ENCODE measurements around the gene SYT3. TPM values are rescaled to one million over a fixed set of nuclear protein-coding genes. Genes with fewer than 3 reads are reported as not detected.

The SYT3 gene
- total and polyA plus RNA-seq, 2 of the 8 experiments (the other 6 are each of a cell fraction or from before 2014, with no cell fraction given): 6.7 to 17.3 TPM

- H2BK120ac ChIP-seq (replicated peaks; ENCODE audit: low read depth, low read length): no peak overlapping the region
- no peak overlapping the region for H3K14ac ChIP-seq (ENCODE audit: insufficient read length)
- H3K4me1 ChIP-seq (replicated peaks in 1 of 4; ENCODE audit: control insufficient read depth in 3 of 4, insufficient read depth in 4 of 4, low read length in 3 of 4): peaks cover 0 to 8% (median 2%) of the 10 kb centered on the region in 4 experiments; a peak in 4 of 7 replicates
- 84% methylated on average over 13 of the region's 13 CpGs; no CpG with 5 or more reads in 1 of the 2 experiments for WGBS, 2 experiments (ENCODE audit: extremely low coverage in 1 of 2, insufficient coverage in 1 of 2, insufficient read length in 1 of 2, insufficient replicate concordance in 2 of 2, low coverage in 1 of 2, low lambda C conversion rate in 2 of 2, missing lambda C conversion rate in 1 of 2)
- H3K23ac ChIP-seq (ENCODE audit: insufficient read length): no peak overlapping the region
- ChIA-PET CTCF (ENCODE audit: partially characterized antibody) (interaction anchor here (0.6 to 4.7 kb wide), 4 partner anchors 9 to 64 kb away, joined by 3 to 37 read pairs (median 3); no protein-coding TSS in a partner anchor), POLR2A (ENCODE audit: partially characterized antibody) (interaction anchor here (1.0 kb wide), 2 partner anchors 7 to 20 kb away, joined by 3 read pairs; no protein-coding TSS in a partner anchor)
- FAIRE-seq (no peak), DNase-seq (ENCODE audit: low read depth in 1 of 2, low spot score in 2 of 2) (no peak)
- TF ChIP-seq HDAC6 (IDR thresholded peaks at IDR 0.05; ENCODE audit: low read depth, low read length): no peak
- no peak for TF ChIP-seq SP4 (IDR thresholded peaks at IDR 0.05; ENCODE audit: low read length)
- TF ChIP-seq KDM4A (IDR thresholded peaks at IDR 0.05; ENCODE audit: low read depth, low read length, severe bottlenecking): no peak
- no peak for TF ChIP-seq CTCF (IDR thresholded peaks at IDR 0.05; ENCODE audit: control extremely low read depth in 1 of 3, insufficient read depth in 1 of 3, low read depth in 1 of 3, low read length in 3 of 3)
- H2BK15ac ChIP-seq (ENCODE audit: low read length): no peak overlapping the region
- no peak overlapping the region for H3K4me2 ChIP-seq (ENCODE audit: insufficient read depth in 1 of 2, low read depth in 2 of 2, low read length in 2 of 2)
- H3K36me3 ChIP-seq (ENCODE audit: control insufficient read depth in 2 of 4, insufficient read depth in 4 of 4, low read length in 3 of 4): no peaks in the 10 kb centered on the region
- no peak overlapping the region for H2AFZ ChIP-seq (ENCODE audit: low read length)
- no peak overlapping the region for H3K27ac ChIP-seq (ENCODE audit: low read depth, low read length)
- H3K18ac ChIP-seq (ENCODE audit: extremely low read depth, low read length): no peak overlapping the region
- H4K8ac ChIP-seq (ENCODE audit: extremely low read depth, insufficient read depth, low read length): no peak overlapping the region
- no peak overlapping the region for H2AK5ac ChIP-seq (ENCODE audit: low read depth, low read length)
- no peak overlapping the region for H4K91ac ChIP-seq (replicated peaks; ENCODE audit: insufficient read length, low read length)
- H3K56ac ChIP-seq (replicated peaks; ENCODE audit: insufficient read length, low read depth, low read length): no peak overlapping the region
- H3K4ac ChIP-seq (replicated peaks; ENCODE audit: insufficient read length, low read depth, low read length): no peak overlapping the region
- no peak overlapping the region for H2BK5ac ChIP-seq (ENCODE audit: low read depth, low read length)
- H3K79me2 ChIP-seq (ENCODE audit: control insufficient read depth in 1 of 2, insufficient read depth in 2 of 2, low read length in 2 of 2): no peaks in the 10 kb centered on the region
- no peak overlapping the region for H2BK12ac ChIP-seq (ENCODE audit: low read depth, low read length)
- H3K27me3 ChIP-seq (replicated peaks in 1 of 4; ENCODE audit: control insufficient read depth in 3 of 4, extremely low read depth in 1 of 4, insufficient read depth in 3 of 4, low read length in 3 of 4): peaks cover 0 to 12% (median 6%) of the 10 kb centered on the region in 4 experiments; a peak in 3 of 7 replicates
- H3K4me3 ChIP-seq (ENCODE audit: extremely low read depth in 1 of 4, insufficient read depth in 2 of 4, low read depth in 3 of 4, low read length in 4 of 4): no peak overlapping the region
- H3K9me3 ChIP-seq (ENCODE audit: insufficient read depth in 2 of 2, low read depth in 1 of 2, low read length in 1 of 2): no peaks in the 10 kb centered on the region
- no peaks in the 10 kb centered on the region for H3K23me2 ChIP-seq (ENCODE audit: low read depth, low read length)
- no peak overlapping the region for H4K5ac ChIP-seq (ENCODE audit: insufficient read length, low read depth, low read length)
- no peak overlapping the region for H3K9ac ChIP-seq (replicated peaks in 1 of 4; ENCODE audit: extremely low read depth in 1 of 4, low read depth in 3 of 4, low read length in 3 of 4)
- H2BK20ac ChIP-seq (ENCODE audit: low read length): no peak overlapping the region
- H4K20me1 ChIP-seq (replicated peaks in 1 of 2; ENCODE audit: control insufficient read depth in 1 of 2, insufficient read depth in 2 of 2, low read length in 2 of 2): no peaks in the 10 kb centered on the region
- no peaks in the 10 kb centered on the region for H3K79me1 ChIP-seq (ENCODE audit: low read depth, low read length)
These were observed 65.8 kb downstream of the SYT3 start for GRCh38 chr19:50573741-50574461.

Data from H1 (cell line).